22Rv1 (cell line): Measurements from ENCODE around the gene KCNA5.

ENCODE experiments used
- CTCF ChIP-seq: fragments of 450-650 bp; IDR thresholded peaks from 2 replicates; pipeline ENCODE4 v1.5.1; 2017; ENCODE audit warnings: mild to moderate bottlenecking
- ZFX ChIP-seq: fragments of 450-650 bp; IDR thresholded peaks from 2 replicates; pipeline ENCODE4 v1.6.1; 2017; ENCODE audit warnings: antibody characterized with exemption, borderline replicate concordance

GRCh38 chr12:5068619-5069018 lies 24.9 kb downstream of the KCNA5 start:
- TF ChIP-seq CTCF (no peak), ZFX (no peak)
